HG03066 (cell line): ENCODE results near the gene PTPRO.

Experiments used
- ATAC-seq: cut with Tn5 transposase; IDR thresholded peaks from one replicate; pipeline ENCODE4 v1.9.1; 2021; ENCODE audit warnings: low read depth; ENCODE audit not compliant: unreplicated experiment

Gene PTPRO

GRCh38 chr12:15632708-15633107 lies 310.4 kb downstream of the PTPRO start:
- no peak for ATAC-seq

DNA sequence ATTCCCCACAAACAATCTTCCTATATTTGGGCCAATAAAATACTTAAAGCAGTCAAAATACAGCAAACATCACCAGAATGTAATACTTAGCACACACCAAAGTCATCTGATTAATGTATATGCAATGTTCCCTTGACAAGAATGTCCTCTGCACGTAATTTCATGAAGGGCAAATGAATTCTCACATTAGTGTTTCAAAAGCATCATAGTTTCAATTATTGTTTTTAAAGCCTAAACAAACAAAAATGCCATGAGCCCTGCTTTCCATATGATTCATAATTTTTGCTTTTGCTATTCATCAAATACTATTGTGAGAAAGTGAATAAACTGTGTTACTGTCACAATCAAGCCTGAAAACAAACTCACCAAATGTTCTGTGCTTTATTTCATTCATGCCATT lies 310.9 kb downstream of the PTPRO start:
- ATAC-seq, result no peak

- no peak for ATAC-seq
Measured at GRCh38 chr12:15634010-15634683, 311.8 kb downstream of the PTPRO start.

GRCh38 chr12:15636060-15636890 lies 314.0 kb downstream of the PTPRO start:
- no peak for ATAC-seq

DNA sequence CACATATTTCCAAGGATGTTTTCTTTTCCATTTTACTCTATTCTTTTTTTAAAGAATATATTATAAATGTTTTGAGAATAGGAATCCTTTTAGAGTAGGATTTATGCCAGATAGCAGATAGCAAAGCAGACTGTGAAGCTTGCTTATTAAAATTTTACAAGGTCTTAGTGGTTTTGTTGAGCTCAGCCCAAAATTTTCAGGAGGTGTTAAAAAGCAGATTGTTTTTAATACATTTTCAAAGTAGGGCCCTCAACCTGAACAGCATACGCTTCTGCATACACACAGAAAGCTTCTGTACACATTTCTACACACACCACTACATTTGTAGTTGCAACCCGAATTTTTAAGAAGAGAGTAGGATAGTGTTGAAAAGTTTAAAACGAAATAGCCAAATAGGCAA lies 315.9 kb downstream of the PTPRO start:
- no peak for ATAC-seq

GRCh38 chr12:15644700-15645099 lies 322.4 kb downstream of the PTPRO start:
- ATAC-seq, result no peak

DNA sequence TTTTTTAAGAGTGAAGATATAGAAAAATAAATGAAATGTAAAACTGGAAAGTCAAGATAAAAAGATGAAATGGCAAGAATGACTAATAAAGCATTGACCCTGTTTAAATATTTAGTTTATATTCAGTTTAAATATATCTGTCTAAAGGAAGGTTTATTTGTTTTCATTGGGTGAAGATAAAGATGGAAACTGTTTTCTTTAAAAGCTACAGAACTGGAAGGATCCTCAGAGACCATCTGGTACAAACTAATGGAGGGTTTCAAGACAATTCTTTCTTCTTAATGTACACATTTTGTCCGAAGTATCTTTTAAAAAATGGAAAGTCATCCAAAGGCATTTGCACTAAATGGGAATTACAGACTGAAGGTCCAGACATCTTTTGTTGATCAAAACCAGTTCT lies 324.3 kb downstream of the PTPRO start:
- no peak for ATAC-seq
